Osteoblast (primary cell): ENCODE results near the gene WIPF2. TPM values are rescaled to one million over a fixed set of nuclear protein-coding genes. Genes with fewer than 3 reads are reported as not detected.

Experiments
- DNase-seq: peaks from one replicate; pipeline ENCODE4 v3.0.0; 2011; ENCODE audit warnings: low spot score, mixed read lengths; ENCODE audit not compliant: insufficient read length; ENCODE audit errors: missing footprints
- H2AFZ ChIP-seq: 2 replicates; pipeline ENCODE4 v1.6.0; 2011; ENCODE audit warnings: mild to moderate bottlenecking, low read length
- H3K27ac ChIP-seq: 2 replicates; pipeline ENCODE4 v1.5.1; 2011; ENCODE audit warnings: mild to moderate bottlenecking, low read depth, low read length, moderate library complexity
- H3K27me3 ChIP-seq: 2 replicates; pipeline ENCODE4 v1.6.0; 2012; ENCODE audit warnings: mild to moderate bottlenecking, control low read depth, inconsistent platforms, low read length, moderate library complexity; ENCODE audit not compliant: insufficient read depth
- H3K36me3 ChIP-seq: 2 replicates; pipeline ENCODE4 v1.5.1; 2011; ENCODE audit warnings: mild to moderate bottlenecking, low read length, control low read depth, moderate library complexity; ENCODE audit not compliant: insufficient read depth
- H3K4me1 ChIP-seq: 2 replicates; pipeline ENCODE4 v1.5.1; 2011; ENCODE audit warnings: mild to moderate bottlenecking, low read length, control low read depth, moderate library complexity; ENCODE audit not compliant: insufficient read depth
- H3K4me2 ChIP-seq: 2 replicates; pipeline ENCODE4 v1.6.0; 2011; ENCODE audit warnings: mild to moderate bottlenecking, low read length; ENCODE audit not compliant: insufficient read depth
- H3K4me3 ChIP-seq: fragments of 200-600 bp; sonication (generic); 3 replicates; pipeline ENCODE4 v1.5.1; 2012; ENCODE audit warnings: mild to moderate bottlenecking, low read length, inconsistent platforms; ENCODE audit not compliant: insufficient read depth
- H3K79me2 ChIP-seq: 2 replicates; pipeline ENCODE4 v1.6.0; 2012; ENCODE audit warnings: mild to moderate bottlenecking, low read length, control low read depth, inconsistent platforms; ENCODE audit not compliant: insufficient read depth
- H3K9me3 ChIP-seq: 2 replicates; pipeline ENCODE4 v1.5.1; 2011; ENCODE audit warnings: low read depth, low read length, control low read depth
- H4K20me1 ChIP-seq: 2 replicates; pipeline ENCODE4 v1.6.0; 2012; ENCODE audit warnings: mild to moderate bottlenecking, low read length, control low read depth; ENCODE audit not compliant: insufficient read depth
- total RNA-seq: library from RNA; depleted of rRNA; stranded (reverse); fragments of >200 nt; gene quantifications from 2 replicates; pipeline ENCODE4 v1.2.3, GENCODE V29; 2012
- TF ChIP-seq, protein P1 (sequence below): IDR thresholded peaks from 2 replicates; pipeline ENCODE4 v1.5.1; 2011; ENCODE audit warnings: mild to moderate bottlenecking, low read depth, low read length, moderate library complexity; ENCODE audit errors: extremely low read depth

The WIPF2 gene
- total RNA-seq, 1 donor = 8.0 TPM

DNA sequence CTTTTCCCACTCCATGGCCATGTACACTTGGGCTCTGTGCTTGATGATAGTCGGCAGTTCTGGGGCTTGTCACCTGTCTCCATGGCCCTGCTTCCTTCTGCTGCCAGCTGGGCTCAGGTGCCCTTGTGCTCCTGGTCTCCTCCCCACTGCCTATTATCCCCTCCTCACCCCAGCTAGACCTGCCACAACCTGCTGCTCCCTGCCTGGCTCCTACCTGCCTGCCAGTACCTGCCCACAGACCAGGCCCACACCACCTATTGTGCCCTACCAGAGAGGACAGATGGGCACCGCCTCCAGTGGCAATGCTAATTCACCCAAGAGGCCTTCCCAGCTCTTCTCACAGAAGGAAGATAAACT, 42.4 kb upstream of the WIPF2 start:
- peaks cover 5% of the 10 kb centered on the region for H4K20me1 ChIP-seq
- H3K4me1 ChIP-seq = peaks cover 18% of the 10 kb centered on the region
- H3K79me2 ChIP-seq = no peaks in the 10 kb centered on the region
- TF ChIP-seq, protein P1, sequence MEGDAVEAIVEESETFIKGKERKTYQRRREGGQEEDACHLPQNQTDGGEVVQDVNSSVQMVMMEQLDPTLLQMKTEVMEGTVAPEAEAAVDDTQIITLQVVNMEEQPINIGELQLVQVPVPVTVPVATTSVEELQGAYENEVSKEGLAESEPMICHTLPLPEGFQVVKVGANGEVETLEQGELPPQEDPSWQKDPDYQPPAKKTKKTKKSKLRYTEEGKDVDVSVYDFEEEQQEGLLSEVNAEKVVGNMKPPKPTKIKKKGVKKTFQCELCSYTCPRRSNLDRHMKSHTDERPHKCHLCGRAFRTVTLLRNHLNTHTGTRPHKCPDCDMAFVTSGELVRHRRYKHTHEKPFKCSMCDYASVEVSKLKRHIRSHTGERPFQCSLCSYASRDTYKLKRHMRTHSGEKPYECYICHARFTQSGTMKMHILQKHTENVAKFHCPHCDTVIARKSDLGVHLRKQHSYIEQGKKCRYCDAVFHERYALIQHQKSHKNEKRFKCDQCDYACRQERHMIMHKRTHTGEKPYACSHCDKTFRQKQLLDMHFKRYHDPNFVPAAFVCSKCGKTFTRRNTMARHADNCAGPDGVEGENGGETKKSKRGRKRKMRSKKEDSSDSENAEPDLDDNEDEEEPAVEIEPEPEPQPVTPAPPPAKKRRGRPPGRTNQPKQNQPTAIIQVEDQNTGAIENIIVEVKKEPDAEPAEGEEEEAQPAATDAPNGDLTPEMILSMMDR = no peak
- H3K27me3 ChIP-seq = no peaks in the 10 kb centered on the region
- H2AFZ ChIP-seq = no peak overlapping the region
- H3K4me3 ChIP-seq = no peak overlapping the region
- H3K4me2 ChIP-seq = peak overlapping the region; percentile 72
- peaks cover 18% of the 10 kb centered on the region for H3K36me3 ChIP-seq
- H3K9me3 ChIP-seq = no peaks in the 10 kb centered on the region
- DNase-seq = no peak
- no peak overlapping the region for H3K27ac ChIP-seq

DNA sequence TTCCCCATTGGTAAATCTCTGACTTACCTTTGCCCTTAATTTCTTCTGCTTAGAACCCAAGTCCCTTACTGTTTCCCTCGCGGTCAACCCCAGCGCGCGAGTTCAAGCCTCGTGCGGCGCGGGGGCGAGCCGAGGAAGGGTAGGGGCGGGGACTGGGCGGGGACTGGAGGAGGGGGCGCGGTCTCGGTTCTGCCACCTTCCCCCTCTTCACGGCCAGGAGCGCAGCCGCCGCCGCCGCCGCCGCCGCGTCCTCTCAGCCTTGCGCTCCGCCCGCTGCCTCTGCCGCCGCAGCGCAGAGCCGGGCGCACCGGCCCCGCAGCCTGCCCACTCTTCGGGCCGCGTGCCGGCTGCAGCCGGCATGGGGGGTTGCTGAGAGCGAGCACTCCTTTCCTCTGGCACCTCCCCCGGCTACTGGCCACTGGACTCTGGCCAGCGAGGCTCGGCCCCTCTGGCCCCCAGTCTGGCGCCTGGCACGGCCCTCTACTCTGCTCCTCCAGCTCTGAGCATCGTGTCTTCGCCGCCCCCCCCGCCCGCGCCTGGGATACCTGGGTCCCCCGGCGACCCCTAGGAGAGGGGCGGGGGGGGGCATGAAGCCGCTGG, 41.7 kb upstream of the WIPF2 start, which contains the start of gene RAPGEFL1:
RAPGEFL1 (plus strand) TSS at position 196 of the 600 bp plus-strand sequence; CDS start at position 588, 392 bp downstream.
- Histone ChIP-seq H2AFZ (peak within 1 kb of the TSS; percentile 47), H3K4me3 (peak within 1 kb of the TSS; percentile 72)
- peak; percentile 97 for DNase-seq

DNA sequence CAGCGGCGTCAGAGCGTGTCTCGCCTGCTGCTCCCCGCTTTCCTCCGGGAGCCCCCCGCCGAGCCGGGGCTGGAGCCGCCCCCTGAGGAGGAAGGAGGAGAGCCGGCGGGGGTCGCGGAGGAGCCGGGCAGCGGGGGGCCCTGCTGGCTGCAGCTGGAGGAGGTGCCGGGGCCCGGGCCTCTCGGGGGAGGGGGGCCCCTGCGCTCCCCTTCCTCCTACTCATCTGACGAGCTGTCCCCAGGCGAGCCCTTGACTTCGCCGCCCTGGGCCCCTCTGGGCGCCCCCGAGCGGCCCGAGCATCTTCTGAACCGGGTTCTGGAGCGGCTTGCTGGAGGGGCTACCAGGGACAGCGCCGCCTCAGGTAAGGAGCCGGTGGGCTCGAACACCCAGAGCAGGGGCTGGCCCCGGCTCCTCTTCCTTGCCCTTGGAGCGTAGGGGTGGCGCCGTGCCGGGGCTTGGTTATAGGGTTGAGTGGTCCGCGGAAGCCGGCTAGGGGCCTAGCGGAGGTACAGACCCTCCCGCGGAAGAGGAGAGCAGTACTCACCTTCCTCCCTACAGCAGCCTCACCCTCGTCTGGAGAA, 41.0 kb upstream of the WIPF2 start:
- H3K27me3 ChIP-seq = no peaks in the 10 kb centered on the region
- H3K4me2 ChIP-seq = peak overlapping the region; percentile 76
- H3K27ac ChIP-seq = no peak overlapping the region
- no peak overlapping the region for H3K4me3 ChIP-seq
- TF ChIP-seq, protein P1 = no peak
- peaks cover 17% of the 10 kb centered on the region for H3K4me1 ChIP-seq
- peak; percentile 76 for DNase-seq
- no peak overlapping the region for H2AFZ ChIP-seq
- no peaks in the 10 kb centered on the region for H3K79me2 ChIP-seq
- H3K36me3 ChIP-seq = peaks cover 6% of the 10 kb centered on the region
- peaks cover 5% of the 10 kb centered on the region for H4K20me1 ChIP-seq
- no peaks in the 10 kb centered on the region for H3K9me3 ChIP-seq

More for the DNA sequence above, 41.7 kb upstream of the WIPF2 start, which contains the start of gene RAPGEFL1:
- Histone ChIP-seq H3K27ac (no peak within 1 kb of the TSS), H3K36me3 (peaks cover 11% of the 10 kb centered on the region), H3K9me3 (no peaks in the 10 kb centered on the region), H4K20me1 (peaks cover 5% of the 10 kb centered on the region), H3K4me1 (peaks cover 17% of the 10 kb centered on the region), H3K79me2 (no peaks in the 10 kb centered on the region), H3K27me3 (no peaks in the 10 kb centered on the region), H3K4me2 (peak within 1 kb of the TSS; percentile 76)
- TF ChIP-seq, protein P1 = no peak

DNA sequence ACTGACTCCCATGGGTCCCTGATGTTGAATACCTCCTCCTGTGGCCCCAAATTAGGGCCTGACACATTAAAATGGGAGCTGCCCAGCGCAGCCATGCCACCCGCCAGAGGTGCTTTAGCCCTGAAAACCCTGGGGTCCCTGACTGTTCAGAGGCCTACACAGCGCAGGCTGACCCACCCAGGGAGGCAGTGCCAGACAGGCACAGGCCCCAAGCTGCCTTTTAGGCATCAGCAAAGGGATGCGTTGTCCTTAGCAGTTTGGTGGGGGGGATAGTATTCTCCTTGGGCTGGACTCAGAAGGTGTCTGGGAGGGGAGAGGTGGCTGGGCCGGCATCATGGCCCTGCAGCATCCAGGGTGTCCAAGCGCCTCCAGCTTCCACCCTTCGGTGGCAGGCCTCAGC, 40.4 kb upstream of the WIPF2 start:
- Histone ChIP-seq H3K79me2 (no peaks in the 10 kb centered on the region), H4K20me1 (peaks cover 5% of the 10 kb centered on the region), H3K9me3 (no peaks in the 10 kb centered on the region), H3K27me3 (no peaks in the 10 kb centered on the region), H2AFZ (no peak overlapping the region), H3K4me3 (no peak overlapping the region), H3K27ac (no peak overlapping the region), H3K36me3 (peaks cover under 1% of the 10 kb centered on the region), H3K4me2 (no peak overlapping the region), H3K4me1 (peaks cover 17% of the 10 kb centered on the region)
- DNase-seq = peak; percentile 76
- TF ChIP-seq, protein P1 = no peak
